Activated CD8-positive, alpha-beta memory T cell treated with anti-CD3 and anti-CD28 coated beads for 1 hour (primary cell): Measurements from ENCODE around the gene AXIN2.
"Not testable (repeated sequence)": the region's sequence is repeated elsewhere in the genome, so short reads cannot be mapped to it uniquely, and the experiment has no call there.

Source experiments
- DNase-seq, 2 donors: peaks; one replicate each; pipeline ENCODE4 v3.0.0-alpha.2; 2020; ENCODE audit warnings: low read depth in 1 of 2; ENCODE audit errors: extremely low read depth in 1 of 2

AXIN2 gene

GRCh38 chr17:65523853-65524664 lies 37.4 kb downstream of the AXIN2 start:
- no peak for DNase-seq

GRCh38 chr17:65523411-65523810 lies 38.0 kb downstream of the AXIN2 start:
- DNase-seq, result no peak

- DNase-seq, result no peak
Measured at GRCh38 chr17:65522751-65523404, 38.6 kb downstream of the AXIN2 start.

- DNase-seq, result no peak
Measured at GRCh38 chr17:65519462-65519861, 42.0 kb downstream of the AXIN2 start.

- DNase-seq, result no peak
Measured at GRCh38 chr17:65518256-65518655, 43.2 kb downstream of the AXIN2 start.

- DNase-seq, result no peak
Measured at GRCh38 chr17:65515959-65516948, 45.2 kb downstream of the AXIN2 start.

- DNase-seq, result no peak
Measured at GRCh38 chr17:65515512-65515911, 45.9 kb downstream of the AXIN2 start.

- no peak for DNase-seq
Measured at GRCh38 chr17:65514541-65514940, 46.9 kb downstream of the AXIN2 start.

GRCh38 chr17:65514082-65514481 lies 47.4 kb downstream of the AXIN2 start:
- no peak for DNase-seq

GRCh38 chr17:65511316-65511715 lies 50.1 kb downstream of the AXIN2 start:
- DNase-seq, result no peak

- no peak for DNase-seq
Measured at GRCh38 chr17:65509032-65509431, 52.4 kb downstream of the AXIN2 start.

GRCh38 chr17:65504673-65505072 lies 56.8 kb downstream of the AXIN2 start:
- DNase-seq, result not testable (repeated sequence)

- DNase-seq, result no peak
Measured at GRCh38 chr17:65504141-65504540, 57.3 kb downstream of the AXIN2 start.

GRCh38 chr17:65503557-65503956 lies 57.9 kb downstream of the AXIN2 start:
- no peak for DNase-seq

- DNase-seq, result no peak
Measured at GRCh38 chr17:65498816-65499215, 62.6 kb downstream of the AXIN2 start.

- no peak for DNase-seq
Measured at GRCh38 chr17:65496801-65497200, 64.6 kb downstream of the AXIN2 start.

- DNase-seq, result no peak
Measured at GRCh38 chr17:65495122-65496055, 66.1 kb downstream of the AXIN2 start.

GRCh38 chr17:65489413-65490155 lies 71.9 kb downstream of the AXIN2 start:
- no peak for DNase-seq

- DNase-seq, result no peak
Measured at GRCh38 chr17:65488665-65489064, 72.8 kb downstream of the AXIN2 start.
